Measurements from ENCODE around the gene APC2.
"Not testable (repeated sequence)": the region's sequence is repeated elsewhere in the genome, so short reads cannot be mapped to it uniquely, and the experiment has no call there.

APC2 gene

GRCh38 chr19:1434577-1435060 is 15.3 kb upstream of the APC2 start:
- TF ChIP-seq, protein P1, sequence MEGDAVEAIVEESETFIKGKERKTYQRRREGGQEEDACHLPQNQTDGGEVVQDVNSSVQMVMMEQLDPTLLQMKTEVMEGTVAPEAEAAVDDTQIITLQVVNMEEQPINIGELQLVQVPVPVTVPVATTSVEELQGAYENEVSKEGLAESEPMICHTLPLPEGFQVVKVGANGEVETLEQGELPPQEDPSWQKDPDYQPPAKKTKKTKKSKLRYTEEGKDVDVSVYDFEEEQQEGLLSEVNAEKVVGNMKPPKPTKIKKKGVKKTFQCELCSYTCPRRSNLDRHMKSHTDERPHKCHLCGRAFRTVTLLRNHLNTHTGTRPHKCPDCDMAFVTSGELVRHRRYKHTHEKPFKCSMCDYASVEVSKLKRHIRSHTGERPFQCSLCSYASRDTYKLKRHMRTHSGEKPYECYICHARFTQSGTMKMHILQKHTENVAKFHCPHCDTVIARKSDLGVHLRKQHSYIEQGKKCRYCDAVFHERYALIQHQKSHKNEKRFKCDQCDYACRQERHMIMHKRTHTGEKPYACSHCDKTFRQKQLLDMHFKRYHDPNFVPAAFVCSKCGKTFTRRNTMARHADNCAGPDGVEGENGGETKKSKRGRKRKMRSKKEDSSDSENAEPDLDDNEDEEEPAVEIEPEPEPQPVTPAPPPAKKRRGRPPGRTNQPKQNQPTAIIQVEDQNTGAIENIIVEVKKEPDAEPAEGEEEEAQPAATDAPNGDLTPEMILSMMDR (IDR thresholded peaks at IDR 0.05; ENCODE audit: low read depth, low read length), result no peak

DNA sequence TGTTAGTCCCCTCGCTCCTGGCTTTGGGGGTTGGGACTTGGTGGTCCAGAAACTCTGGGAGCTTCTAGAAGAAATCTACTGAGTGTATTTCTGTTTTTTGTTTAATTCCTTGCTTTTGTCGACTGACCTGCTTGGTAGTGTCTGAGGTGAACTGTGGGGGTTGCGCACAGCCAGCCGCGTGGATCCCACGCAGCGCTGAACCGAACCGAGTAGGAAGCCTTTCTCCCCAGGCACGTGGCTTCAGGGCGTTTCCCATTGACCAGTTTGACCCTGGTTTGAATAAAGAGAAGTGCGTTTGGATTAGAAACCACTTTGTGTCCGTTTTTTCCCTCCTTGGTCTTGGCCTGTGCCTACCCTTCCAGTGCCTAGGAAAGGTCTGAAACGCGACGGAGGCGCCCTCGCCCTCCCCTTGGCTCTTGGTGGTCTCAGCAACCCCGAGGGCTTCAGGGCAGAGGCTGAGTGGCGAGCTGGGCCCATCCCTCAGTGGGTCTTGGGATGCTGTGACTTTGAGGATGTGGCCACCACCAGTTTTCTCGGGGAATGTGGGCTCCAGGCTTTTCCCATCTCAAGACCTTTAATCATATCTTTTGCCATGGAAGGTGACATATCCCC is 14.4 kb upstream of the APC2 start:
- TF ChIP-seq, protein P1 (IDR thresholded peaks at IDR 0.05; ENCODE audit: low read depth, low read length), result no peak
- no peak for DNase-seq (ENCODE audit: extremely low read depth, low read depth)

More at GRCh38 chr19:1434577-1435060, 15.3 kb upstream of the APC2 start:
- DNase-seq (ENCODE audit: extremely low read depth, low read depth), result no peak

GRCh38 chr19:1437609-1438008 is 12.3 kb upstream of the APC2 start:
- no peak for DNase-seq (ENCODE audit: extremely low read depth, low read depth)
- TF ChIP-seq, protein P1 (IDR thresholded peaks at IDR 0.05; ENCODE audit: low read depth, low read length), result no peak

- DNase-seq (ENCODE audit: extremely low read depth, low read depth), result peak; percentile 91
- TF ChIP-seq, protein P1 (IDR thresholded peaks at IDR 0.05; ENCODE audit: low read depth, low read length), result peak; percentile 91
Measured at GRCh38 chr19:1438035-1438932, 11.6 kb upstream of the APC2 start, which contains the start of gene RPS15. Gene RPS15, plus strand, starts transcription at chr19:1438396. Its CDS starts 30 bp downstream, at chr19:1438426.

DNA sequence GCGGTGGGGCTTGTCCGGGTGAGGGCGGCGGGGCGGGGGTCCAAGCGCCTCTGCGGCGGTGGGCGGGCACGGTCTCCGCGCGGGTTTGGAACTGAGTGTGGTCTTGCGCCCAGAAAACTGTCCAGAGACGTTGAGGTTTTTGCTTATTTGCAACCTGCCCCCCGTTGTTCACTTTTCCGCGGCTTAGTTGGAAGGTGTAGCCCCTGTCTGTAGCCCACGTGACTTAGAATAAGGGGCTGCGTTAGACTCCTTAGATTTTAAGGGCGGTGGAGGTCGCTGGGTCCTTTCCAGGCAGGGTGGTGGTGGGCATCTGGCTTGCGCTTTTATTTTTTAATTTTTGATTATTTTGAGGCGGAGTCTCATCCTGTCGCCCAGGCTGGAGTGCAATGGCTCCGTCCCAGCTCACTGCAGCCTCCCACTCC is 11.0 kb upstream of the APC2 start:
- TF ChIP-seq, protein P1 (IDR thresholded peaks at IDR 0.05; ENCODE audit: low read depth, low read length), result no peak
- no peak for DNase-seq (ENCODE audit: extremely low read depth, low read depth)

DNA sequence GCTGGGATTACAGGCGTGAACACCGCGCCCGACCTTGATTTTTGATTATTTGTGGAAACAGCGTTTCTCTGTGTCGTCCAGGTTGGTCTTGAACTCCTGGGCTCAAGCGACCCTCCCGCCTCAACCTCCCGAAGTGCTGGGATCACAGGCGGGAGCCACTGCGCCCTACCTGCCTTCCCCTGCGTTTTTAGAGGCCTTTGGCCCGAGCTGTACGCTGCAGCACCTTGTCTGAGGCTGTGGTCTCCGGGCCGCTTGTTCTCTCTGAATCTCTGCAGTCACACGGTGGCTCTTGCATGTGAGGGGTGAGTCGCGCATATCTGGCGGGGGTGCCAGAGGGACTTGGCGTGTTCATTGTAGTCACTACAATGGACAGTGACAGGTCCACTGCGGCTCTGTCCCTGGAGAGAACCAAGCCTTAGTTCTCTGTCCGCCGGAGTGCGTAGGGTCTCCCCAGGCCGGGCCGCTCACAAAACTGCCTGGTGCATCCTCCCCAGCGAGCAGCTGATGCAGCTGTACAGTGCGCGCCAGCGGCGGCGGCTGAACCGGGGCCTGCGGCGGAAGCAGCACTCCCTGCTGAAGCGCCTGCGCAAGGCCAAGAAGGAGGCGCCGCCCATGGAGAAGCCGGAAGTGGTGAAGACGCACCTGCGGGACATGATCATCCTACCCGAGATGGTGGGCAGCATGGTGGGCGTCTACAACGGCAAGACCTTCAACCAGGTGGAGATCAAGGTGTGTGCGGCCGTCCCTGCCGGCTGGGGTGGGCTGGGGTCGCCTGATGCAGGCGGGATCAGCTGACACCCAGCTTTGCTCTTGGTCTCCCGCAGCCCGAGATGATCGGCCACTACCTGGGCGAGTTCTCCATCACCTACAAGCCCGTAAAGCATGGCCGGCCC is 10.2 kb upstream of the APC2 start:
- not testable (repeated sequence) for DNase-seq (ENCODE audit: extremely low read depth, low read depth)

DNA sequence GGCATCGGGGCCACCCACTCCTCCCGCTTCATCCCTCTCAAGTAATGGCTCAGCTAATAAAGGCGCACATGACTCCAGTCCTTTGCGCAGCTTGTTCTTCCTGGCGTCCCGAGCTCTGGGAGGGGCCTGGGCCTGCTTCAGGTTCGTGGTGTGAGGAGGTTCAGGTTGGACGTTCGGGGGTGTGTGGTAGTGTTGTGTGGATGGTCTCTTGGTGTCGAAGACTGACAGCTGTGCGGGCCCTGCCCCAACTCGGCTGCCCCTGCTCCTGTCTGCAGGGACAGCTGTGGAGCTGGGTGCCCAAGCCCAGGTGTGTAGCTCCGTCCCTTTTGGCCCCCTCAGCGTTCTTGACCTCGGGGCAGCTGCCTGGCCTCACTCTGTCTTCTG is 9.5 kb upstream of the APC2 start:
- DNase-seq (ENCODE audit: extremely low read depth, low read depth), result no peak
- TF ChIP-seq, protein P1 (IDR thresholded peaks at IDR 0.05; ENCODE audit: low read depth, low read length), result no peak

Measured in AG09319 (cell line).